Heart left ventricle (tissue), 13 donors: ENCODE measurements around the gene ADCY10.

ENCODE experiments used
- CTCF ChIP-seq, 12 donors: fragments of 200-600 bp; sonication (generic) in 4 of 12; IDR thresholded peaks; one replicate each; pipeline versions ENCODE4 v1.5.0 to v1.8.0; 2018 to 2022; ENCODE audit warnings: antibody characterized with exemption in 12 of 12, mild to moderate bottlenecking in 5 of 12
- POLR2A ChIP-seq, 2 donors: fragments of 450-650 bp; IDR thresholded peaks; one replicate each; pipeline ENCODE4 v1.6.1; 2017; ENCODE audit warnings: antibody characterized with exemption in 2 of 2, mild to moderate bottlenecking in 2 of 2, moderate library complexity in 2 of 2
- donor health status: ischemic (EF 13 %, LVEDD 7.1; RV severe dilation, severe dysfunction).
- donor health status: DM: no; HTN: yes; CAD: no.
- donor health status: DM: no; HTN: no; CAD: no.
- donor health status: ischemic (EF 25% LVEDD 6.9; RV normal size, moderate dysfunction).
- donor health status: ischemic (EF 25% LVEDD 5.7; RV mildly dilated, moderate dysfunction).
- donor health status: ischemic (EF 35%, LVEDD 5.7; RV mildly dilated, moderate dysfunction).
- donor health status: nonischemic (EF 11% LVEDD 7.7; RV severe dilation, severe dysfunction).
- donor health status: DM: yes; HTN: yes; CAD: no.
- donor health status: PGD.
- donor health status: ischemic (EF 29% LVEDD 5.4; RV normal size, mild dysfunction).
- donor health status: nonischemic (EF 23%, LVEDD 6.1; RV moderate dilation, normal function).

- no peak for TF ChIP-seq CTCF (IDR thresholded peaks at IDR 0.05)
- TF ChIP-seq POLR2A (IDR thresholded peaks at IDR 0.05): no peak
Observed at GRCh38 chr1:167775178-167775577, 138.8 kb downstream of the ADCY10 start.
